ENCODE data around the gene TM9SF1.

The TM9SF1 gene

DNA sequence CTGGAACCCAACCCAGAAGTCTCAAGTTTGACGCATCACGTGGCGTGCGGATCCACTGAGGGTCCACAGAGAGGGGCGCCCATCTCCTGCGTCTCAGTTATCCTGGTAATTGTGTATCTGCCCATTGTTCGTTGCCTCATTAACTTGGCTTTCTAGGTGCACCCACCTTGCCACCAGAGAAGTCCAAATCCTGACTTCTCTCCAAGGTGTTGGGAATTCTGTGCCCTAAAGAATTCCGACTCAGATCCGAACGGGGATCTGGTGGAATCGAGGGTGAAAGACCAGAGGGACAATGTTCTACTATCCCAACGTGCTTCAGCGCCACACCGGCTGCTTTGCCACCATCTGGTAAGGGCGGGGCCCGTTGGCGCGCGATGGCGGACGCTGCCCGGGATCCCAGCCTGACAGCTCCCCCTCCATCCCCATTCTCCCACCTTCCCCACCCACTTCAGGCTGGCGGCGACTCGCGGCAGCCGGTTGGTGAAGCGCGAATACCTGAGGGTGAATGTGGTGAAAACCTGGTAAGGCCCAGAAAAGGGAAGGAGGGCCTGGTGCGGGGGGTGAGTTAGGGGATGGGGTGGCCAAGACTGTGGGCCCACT lies 22.9 kb downstream of the TM9SF1 start:
- DNase-seq (ENCODE audit: low spot score in 2 of 2) = no peak
- Histone ChIP-seq H3K4me1 (no peaks in the 10 kb centered on the region), H3K4me3 (no peak overlapping the region), H3K9me3 (no peaks in the 10 kb centered on the region), H3K27me3 (ENCODE audit: low read depth) (no peaks in the 10 kb centered on the region), H3K36me3 (replicated peaks) (no peaks in the 10 kb centered on the region)
- in situ Hi-C loops (cut with MboI; ENCODE audit: low sequenced_read_pairs) = no loop called here

- no peaks in the 10 kb centered on the region for H3K36me3 ChIP-seq (replicated peaks)
- no peaks in the 10 kb centered on the region for H3K9me3 ChIP-seq
- H3K4me3 ChIP-seq = no peak within 1 kb of the TSS
- in situ Hi-C loops (cut with MboI; ENCODE audit: low sequenced_read_pairs) = no loop called here
- H3K27me3 ChIP-seq (ENCODE audit: low read depth) = no peaks in the 10 kb centered on the region
- no peaks in the 10 kb centered on the region for H3K4me1 ChIP-seq
- no peak for DNase-seq (ENCODE audit: low spot score in 2 of 2)
These were observed 23.6 kb downstream of the TM9SF1 start, which contains the start of gene REC8 for GRCh38 chr14:24171422-24172260. Gene REC8 (plus strand): TSS chr14:24172080. CDS start chr14:24172553, 473 bp downstream.

DNA sequence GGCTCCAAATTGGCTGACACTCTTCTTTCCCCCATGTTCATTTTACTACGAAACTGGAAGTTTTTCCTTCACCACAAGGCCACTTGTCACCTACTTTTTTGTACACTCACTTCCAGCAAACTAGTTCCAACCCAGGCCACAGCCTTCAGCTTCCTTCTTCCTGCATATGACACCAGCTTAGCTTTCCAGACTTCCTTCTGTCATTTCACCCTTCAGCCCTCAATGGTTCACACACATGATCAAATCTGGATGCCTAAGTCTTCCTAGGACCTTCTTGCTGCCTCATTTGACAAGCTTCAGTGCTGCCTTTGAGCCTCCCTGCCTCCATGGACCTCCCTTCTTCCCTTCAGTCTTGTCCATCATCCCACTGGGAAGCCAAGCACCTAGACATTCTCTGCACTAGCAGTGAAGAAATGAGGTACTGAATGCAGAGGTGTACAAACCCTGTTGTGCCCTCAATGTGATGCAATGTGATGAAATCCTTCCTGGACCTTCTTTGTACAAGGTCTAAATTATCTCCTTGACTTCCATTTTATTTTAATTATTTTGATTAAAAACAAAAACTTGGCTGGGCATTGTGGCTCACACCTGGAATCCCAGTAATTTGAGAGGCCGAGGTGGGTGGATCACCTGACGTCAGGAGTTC lies 27.6 kb downstream of the TM9SF1 start:
- Histone ChIP-seq H3K4me1 (no peaks in the 10 kb centered on the region), H3K4me3 (no peak overlapping the region), H3K27me3 (ENCODE audit: low read depth) (no peaks in the 10 kb centered on the region), H3K36me3 (replicated peaks) (peaks cover 26% of the 10 kb centered on the region), H3K9me3 (no peaks in the 10 kb centered on the region)
- in situ Hi-C loops (cut with MboI; ENCODE audit: low sequenced_read_pairs) = no loop called here
- no peak for DNase-seq (ENCODE audit: low spot score in 2 of 2)

GRCh38 chr14:24165785-24166184 lies 29.5 kb downstream of the TM9SF1 start:
- no peak for DNase-seq (ENCODE audit: low spot score in 2 of 2)
- in situ Hi-C loops (cut with MboI; ENCODE audit: low sequenced_read_pairs) = no loop called here
- Histone ChIP-seq H3K4me1 (peaks cover 3% of the 10 kb centered on the region; the same call in 1 of the 2 replicates), H3K9me3 (no peaks in the 10 kb centered on the region), H3K4me3 (no peak overlapping the region), H3K27me3 (ENCODE audit: low read depth) (no peaks in the 10 kb centered on the region), H3K36me3 (replicated peaks) (peaks cover 31% of the 10 kb centered on the region)

- DNase-seq (ENCODE audit: low spot score in 2 of 2) = no peak
- Histone ChIP-seq H3K4me1 (peaks cover 5% of the 10 kb centered on the region; the same call in 1 of the 2 replicates), H3K36me3 (replicated peaks) (peaks cover 44% of the 10 kb centered on the region)
These were observed 30.7 kb downstream of the TM9SF1 start for GRCh38 chr14:24164518-24164991.

DNA sequence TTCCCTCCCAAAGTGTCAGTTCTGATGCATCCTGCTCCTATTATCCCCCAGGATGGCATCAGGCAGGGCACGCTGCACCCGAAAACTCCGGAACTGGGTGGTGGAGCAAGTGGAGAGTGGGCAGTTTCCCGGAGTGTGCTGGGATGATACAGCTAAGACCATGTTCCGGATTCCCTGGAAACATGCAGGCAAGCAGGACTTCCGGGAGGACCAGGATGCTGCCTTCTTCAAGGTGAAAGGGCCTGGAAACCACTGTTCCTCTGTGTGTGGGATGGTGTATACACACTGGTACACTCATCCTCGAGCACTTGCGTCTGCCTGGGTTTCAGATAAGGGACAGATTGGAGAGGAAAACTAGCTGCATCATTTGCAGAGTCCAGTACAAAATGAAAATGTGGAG lies 33.1 kb downstream of the TM9SF1 start:
- Histone ChIP-seq H3K27me3 (ENCODE audit: low read depth) (no peaks in the 10 kb centered on the region), H3K9me3 (no peaks in the 10 kb centered on the region), H3K4me1 (peaks cover 5% of the 10 kb centered on the region; the same call in 1 of the 2 replicates), H3K4me3 (no peak overlapping the region), H3K36me3 (replicated peaks) (peaks cover 59% of the 10 kb centered on the region)
- in situ Hi-C loops (cut with MboI; ENCODE audit: low sequenced_read_pairs) = no loop called here
- no peak for DNase-seq (ENCODE audit: low spot score in 2 of 2)

More at GRCh38 chr14:24164518-24164991, 30.7 kb downstream of the TM9SF1 start:
- in situ Hi-C loops (cut with MboI; ENCODE audit: low sequenced_read_pairs) = no loop called here
- H3K4me3 ChIP-seq = no peak overlapping the region
- no peaks in the 10 kb centered on the region for H3K27me3 ChIP-seq (ENCODE audit: low read depth)
- H3K9me3 ChIP-seq = no peaks in the 10 kb centered on the region

DNA sequence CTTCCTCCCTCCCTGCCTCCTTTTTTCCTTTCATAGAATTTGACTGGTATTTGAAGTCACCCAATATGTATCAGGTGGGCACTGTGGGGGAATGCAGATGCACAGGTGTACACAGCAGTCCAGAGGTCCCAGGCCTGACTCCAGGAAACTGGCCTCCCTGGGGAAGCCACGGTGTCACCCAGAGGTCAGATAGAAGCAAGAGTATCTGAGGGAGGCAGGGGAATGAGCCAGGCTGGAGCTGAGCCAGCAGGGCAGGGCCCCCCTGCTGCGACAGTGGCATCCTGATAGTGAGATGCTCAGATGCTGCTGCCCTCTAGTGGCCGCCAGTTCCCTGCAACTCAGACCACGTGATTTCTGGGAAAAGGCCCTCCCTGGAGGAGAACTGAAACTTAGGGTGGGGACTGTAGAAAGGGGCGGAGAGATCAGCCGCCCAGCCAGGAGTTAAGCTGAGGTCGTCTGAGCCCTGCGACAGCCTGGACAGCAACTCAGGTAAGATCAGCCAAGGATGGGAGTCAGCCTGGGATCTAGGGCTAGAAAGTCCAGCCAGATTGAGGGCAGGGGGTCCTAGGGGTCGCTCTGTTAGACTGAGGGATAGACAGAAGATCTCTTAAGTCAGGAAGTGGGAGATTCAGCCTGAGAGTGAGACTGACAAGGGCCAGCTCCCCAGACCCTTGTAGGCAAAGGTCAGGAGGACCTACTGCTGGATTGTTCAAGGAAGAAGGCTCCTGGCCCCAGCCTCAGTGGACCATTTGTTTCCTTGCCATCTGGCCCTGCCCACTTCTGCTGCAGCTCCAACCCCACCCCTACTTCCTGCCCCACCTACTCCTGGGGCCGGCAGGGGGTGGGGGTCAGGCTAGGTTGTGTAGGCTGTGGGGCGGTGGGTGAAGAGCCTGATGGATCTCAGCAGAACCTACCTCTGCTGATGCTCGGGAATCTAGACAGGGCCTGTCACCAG lies 34.1 kb downstream of the TM9SF1 start, which contains the start of gene IRF9:
Gene IRF9, plus strand, starts transcription at position 416 of the 955 bp plus-strand sequence. CDS start 880 bp downstream, outside the sequence.
- no peaks in the 10 kb centered on the region for H3K9me3 ChIP-seq
- peak; percentile 92 to 98 for DNase-seq (ENCODE audit: low spot score in 2 of 2)
- H3K36me3 ChIP-seq (replicated peaks) = peaks cover 66% of the 10 kb centered on the region
- in situ Hi-C loops (cut with MboI; ENCODE audit: low sequenced_read_pairs) = no loop called here
- H3K27me3 ChIP-seq (ENCODE audit: low read depth) = no peaks in the 10 kb centered on the region
- peak within 1 kb of the TSS; percentile 1; the same call in 1 of the 2 replicates for H3K4me3 ChIP-seq
- H3K4me1 ChIP-seq = peaks cover 5% of the 10 kb centered on the region; the same call in 1 of the 2 replicates

DNA sequence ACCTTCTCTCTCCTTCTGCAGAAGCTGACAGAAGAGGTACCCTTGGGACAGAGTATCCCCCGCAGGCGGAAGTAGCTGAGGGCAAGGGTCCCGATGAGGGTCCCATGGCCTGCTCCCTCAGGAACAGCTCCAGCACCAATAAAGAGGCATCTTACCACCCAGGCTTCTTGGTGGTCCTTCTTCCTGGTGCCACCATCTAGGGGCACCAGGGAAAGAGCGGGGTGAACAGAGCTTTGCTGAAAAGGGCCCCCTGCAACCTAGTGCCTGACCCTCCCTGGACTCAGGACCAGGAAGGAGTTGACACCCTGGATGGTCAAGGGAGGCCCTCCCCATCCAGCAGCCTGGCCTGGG lies 34.8 kb downstream of the TM9SF1 start:
- peaks cover 5% of the 10 kb centered on the region; the same call in 1 of the 2 replicates for H3K4me1 ChIP-seq
- in situ Hi-C loops (cut with MboI; ENCODE audit: low sequenced_read_pairs) = no loop called here
- H3K9me3 ChIP-seq = no peaks in the 10 kb centered on the region
- no peaks in the 10 kb centered on the region for H3K27me3 ChIP-seq (ENCODE audit: low read depth)
- DNase-seq (ENCODE audit: low spot score in 2 of 2) = no peak
- peaks cover 67% of the 10 kb centered on the region for H3K36me3 ChIP-seq (replicated peaks)
- H3K4me3 ChIP-seq = no peak overlapping the region

GRCh38 chr14:24159777-24160498 lies 35.3 kb downstream of the TM9SF1 start:
- DNase-seq (ENCODE audit: low spot score in 2 of 2) = no peak
- Histone ChIP-seq H3K4me3 (no peak overlapping the region), H3K9me3 (no peaks in the 10 kb centered on the region), H3K36me3 (replicated peaks) (peaks cover 67% of the 10 kb centered on the region), H3K4me1 (peaks cover 5% of the 10 kb centered on the region; the same call in 1 of the 2 replicates), H3K27me3 (ENCODE audit: low read depth) (no peaks in the 10 kb centered on the region)
- in situ Hi-C loops (cut with MboI; ENCODE audit: low sequenced_read_pairs) = no loop called here

DNA sequence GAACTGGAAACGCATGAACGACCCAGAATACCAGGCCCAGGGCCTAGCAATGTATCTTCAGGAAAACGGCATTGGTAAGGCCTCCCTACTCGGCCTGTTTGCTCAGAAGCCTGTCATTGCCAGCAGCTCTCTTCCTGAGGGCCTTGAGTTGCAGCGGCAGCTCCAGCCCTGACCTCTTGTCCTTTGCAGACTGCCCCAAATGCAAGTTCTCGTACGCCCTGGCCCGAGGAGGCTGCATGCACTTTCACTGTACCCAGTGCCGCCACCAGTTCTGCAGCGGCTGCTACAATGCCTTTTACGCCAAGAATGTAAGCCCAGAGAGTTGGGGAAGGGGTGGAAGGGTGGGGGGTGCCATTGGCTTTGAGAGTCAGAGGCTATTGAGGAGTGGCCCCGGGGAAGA lies 37.9 kb downstream of the TM9SF1 start:
- Histone ChIP-seq H3K4me1 (peaks cover 5% of the 10 kb centered on the region; the same call in 1 of the 2 replicates), H3K9me3 (no peaks in the 10 kb centered on the region), H3K27me3 (ENCODE audit: low read depth) (no peaks in the 10 kb centered on the region), H3K36me3 (replicated peaks) (peaks cover 71% of the 10 kb centered on the region), H3K4me3 (no peak overlapping the region)
- in situ Hi-C loops (cut with MboI; ENCODE audit: low sequenced_read_pairs) = no loop called here
- no peak for DNase-seq (ENCODE audit: low spot score in 2 of 2)

DNA sequence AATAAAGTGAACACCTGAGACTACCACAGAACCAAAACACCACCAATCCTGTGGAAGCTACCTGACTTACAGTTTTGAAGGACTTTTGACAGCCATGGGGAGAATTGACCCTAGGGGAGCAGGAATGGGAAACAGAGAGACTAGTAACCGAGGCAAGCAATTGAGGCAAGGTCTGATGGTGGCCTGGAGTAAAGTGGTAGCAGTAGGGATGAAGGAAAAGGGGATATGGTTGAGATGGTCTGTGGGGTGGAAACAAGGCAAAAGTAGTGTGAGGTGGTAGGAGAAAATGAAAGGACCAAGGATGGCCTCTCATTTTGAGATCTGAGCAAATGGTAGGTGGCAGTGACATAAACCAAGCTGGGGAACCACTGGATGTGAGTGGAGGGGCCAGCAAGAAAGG lies 38.4 kb downstream of the TM9SF1 start:
- Histone ChIP-seq H3K36me3 (replicated peaks) (peaks cover 72% of the 10 kb centered on the region), H3K4me1 (peaks cover 5% of the 10 kb centered on the region; the same call in 1 of the 2 replicates), H3K27me3 (ENCODE audit: low read depth) (no peaks in the 10 kb centered on the region), H3K9me3 (no peaks in the 10 kb centered on the region), H3K4me3 (no peak overlapping the region)
- DNase-seq (ENCODE audit: low spot score in 2 of 2) = no peak
- in situ Hi-C loops (cut with MboI; ENCODE audit: low sequenced_read_pairs) = no loop called here

DNA sequence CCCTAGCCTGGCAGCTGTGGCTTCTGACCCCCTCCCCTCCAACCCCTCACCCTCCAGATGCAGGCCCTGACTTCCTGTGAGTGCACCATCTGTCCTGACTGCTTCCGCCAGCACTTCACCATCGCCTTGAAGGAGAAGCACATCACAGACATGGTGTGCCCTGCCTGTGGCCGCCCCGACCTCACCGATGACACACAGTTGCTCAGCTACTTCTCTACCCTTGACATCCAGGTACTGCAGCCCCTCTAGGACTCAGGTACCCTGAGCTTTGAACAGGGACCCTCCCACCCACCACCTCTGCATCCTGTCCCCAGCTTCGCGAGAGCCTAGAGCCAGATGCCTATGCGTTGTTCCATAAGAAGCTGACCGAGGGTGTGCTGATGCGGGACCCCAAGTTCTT lies 40.1 kb downstream of the TM9SF1 start:
- Histone ChIP-seq H3K36me3 (replicated peaks) (peaks cover 80% of the 10 kb centered on the region), H3K4me1 (no peaks in the 10 kb centered on the region), H3K9me3 (no peaks in the 10 kb centered on the region), H3K4me3 (no peak overlapping the region), H3K27me3 (ENCODE audit: low read depth) (no peaks in the 10 kb centered on the region)
- in situ Hi-C loops (cut with MboI; ENCODE audit: low sequenced_read_pairs) = no loop called here
- DNase-seq (ENCODE audit: low spot score in 2 of 2) = no peak

Measured in HAP-1 (cell line).